Measurements from ENCODE around the gene BET1. TPM values are rescaled to one million over a fixed set of nuclear protein-coding genes. Genes with fewer than 3 reads are reported as not detected.

Gene BET1, protein sequence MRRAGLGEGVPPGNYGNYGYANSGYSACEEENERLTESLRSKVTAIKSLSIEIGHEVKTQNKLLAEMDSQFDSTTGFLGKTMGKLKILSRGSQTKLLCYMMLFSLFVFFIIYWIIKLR
- total RNA-seq (2021; fragmentation: NEBNext Ultra II Directional; extraction: Animal tissue kit (Norgen Biotek cat#: 25700)) (29.7 and 31.7 TPM in 2 replicates), polyA plus RNA-seq (2011; rRNA removed) (12.6 and 20.6 TPM in 2 replicates), polyA minus RNA-seq (2011; rRNA and poly(A)+ RNA removed) (7.0 and 7.2 TPM in 2 replicates)
- polyA plus RNA-seq (2011; cell fraction: cytosol; rRNA removed), result 26.0 TPM
- polyA plus RNA-seq (2011; cell fraction: nucleus; rRNA removed), result 9.0 TPM
- polyA plus RNA-seq (2012, experiment 1 of 2), result 16.6 to 21.6 TPM (median 19.9 TPM) in 4 replicates
- polyA plus RNA-seq (2012, experiment 2 of 2), result 7.4 TPM
- 27.3 TPM for polyA plus RNA-seq (2013, experiment 1 of 2)
- polyA plus RNA-seq (2013, experiment 2 of 2), result 26.0 TPM
- polyA minus RNA-seq (2011; cell fraction: cytosol; rRNA and poly(A)+ RNA removed), result 10.2 TPM
- polyA minus RNA-seq (2011; cell fraction: nucleus; rRNA and poly(A)+ RNA removed), result 8.7 TPM
- long read RNA-seq, experiment 1, transcript BET1-201 (4 exons, 1,504 nt), result major isoform, 39 of 53 reads
- long read RNA-seq, experiment 1, partial matches to known transcripts, result 3 of 53 reads
- long read RNA-seq, experiment 1, other reads (novel, unspliced or antisense), result 11 of 53 reads
- long read RNA-seq, experiment 2, transcript BET1-201 (4 exons, 1,504 nt), result major isoform, 57 of 68 reads
- long read RNA-seq, experiment 2, partial matches to known transcripts, result 0 of 68 reads
- long read RNA-seq, experiment 2, other reads (novel, unspliced or antisense), result 11 of 68 reads

GRCh38 chr7:94004024-94004951, at the start of gene BET1:
BET1 (minus strand) TSS chr7:94004355; CDS start chr7:94004216, 139 bp downstream.
- peak within 1 kb of the TSS; percentile 76 for H3K27ac ChIP-seq (ENCODE audit: low read depth, low read length)
- CTCF ChIA-PET (ENCODE audit: partially characterized antibody), result interaction anchor here (0.9 kb wide), 1 partner anchor 101 kb away, joined by 3 read pairs; no protein-coding TSS in a partner anchor
- peak; percentile 81 for TF ChIP-seq SP1 (IDR thresholded peaks at IDR 0.05; ENCODE audit: low read depth, low read length)
- TF ChIP-seq POU5F1 (IDR thresholded peaks at IDR 0.05; ENCODE audit: low read depth, low read length), result no peak
- TF ChIP-seq CREB1 (IDR thresholded peaks at IDR 0.05), result peak; percentile 99
- peak; percentile 62 for TF ChIP-seq YY1 (IDR thresholded peaks at IDR 0.05; ENCODE audit: low read depth, low read length)
- TF ChIP-seq, protein P1, sequence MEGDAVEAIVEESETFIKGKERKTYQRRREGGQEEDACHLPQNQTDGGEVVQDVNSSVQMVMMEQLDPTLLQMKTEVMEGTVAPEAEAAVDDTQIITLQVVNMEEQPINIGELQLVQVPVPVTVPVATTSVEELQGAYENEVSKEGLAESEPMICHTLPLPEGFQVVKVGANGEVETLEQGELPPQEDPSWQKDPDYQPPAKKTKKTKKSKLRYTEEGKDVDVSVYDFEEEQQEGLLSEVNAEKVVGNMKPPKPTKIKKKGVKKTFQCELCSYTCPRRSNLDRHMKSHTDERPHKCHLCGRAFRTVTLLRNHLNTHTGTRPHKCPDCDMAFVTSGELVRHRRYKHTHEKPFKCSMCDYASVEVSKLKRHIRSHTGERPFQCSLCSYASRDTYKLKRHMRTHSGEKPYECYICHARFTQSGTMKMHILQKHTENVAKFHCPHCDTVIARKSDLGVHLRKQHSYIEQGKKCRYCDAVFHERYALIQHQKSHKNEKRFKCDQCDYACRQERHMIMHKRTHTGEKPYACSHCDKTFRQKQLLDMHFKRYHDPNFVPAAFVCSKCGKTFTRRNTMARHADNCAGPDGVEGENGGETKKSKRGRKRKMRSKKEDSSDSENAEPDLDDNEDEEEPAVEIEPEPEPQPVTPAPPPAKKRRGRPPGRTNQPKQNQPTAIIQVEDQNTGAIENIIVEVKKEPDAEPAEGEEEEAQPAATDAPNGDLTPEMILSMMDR (IDR thresholded peaks at IDR 0.05; ENCODE audit: control extremely low read depth in 1 of 3, insufficient read depth in 1 of 3, low read depth in 1 of 3, low read length in 3 of 3), result peak in 1 of 3 experiments; percentile 1; a peak in 1 of 4 replicates

More at GRCh38 chr7:94004024-94004951, at the start of gene BET1:
- Histone ChIP-seq H4K8ac (ENCODE audit: extremely low read depth, insufficient read depth, low read length) (peak within 1 kb of the TSS; percentile 95; the same call in 1 of the 2 replicates), H2BK120ac (replicated peaks; ENCODE audit: low read depth, low read length) (no peak within 1 kb of the TSS), H3K14ac (ENCODE audit: insufficient read length) (no peak within 1 kb of the TSS), H2AFZ (ENCODE audit: low read length) (peak within 1 kb of the TSS; percentile 96), H3K56ac (replicated peaks; ENCODE audit: insufficient read length, low read depth, low read length) (peak within 1 kb of the TSS; percentile 62), H4K20me1 (replicated peaks in 1 of 2; ENCODE audit: control insufficient read depth in 1 of 2, insufficient read depth in 2 of 2, low read length in 2 of 2) (no peaks in the 10 kb centered on the region), H2BK12ac (ENCODE audit: low read depth, low read length) (no peak within 1 kb of the TSS; the same call in 1 of the 2 replicates), H2BK15ac (ENCODE audit: low read length) (no peak within 1 kb of the TSS), H3K4ac (replicated peaks; ENCODE audit: insufficient read length, low read depth, low read length) (peak within 1 kb of the TSS; percentile 81), H3K4me2 (ENCODE audit: insufficient read depth in 1 of 2, low read depth in 2 of 2, low read length in 2 of 2) (peak within 1 kb of the TSS; percentile 83 to 90), H3K79me1 (ENCODE audit: low read depth, low read length) (peaks cover 10% of the 10 kb centered on the region), H3K27me3 (replicated peaks in 1 of 4; ENCODE audit: control insufficient read depth in 3 of 4, extremely low read depth in 1 of 4, insufficient read depth in 3 of 4, low read length in 3 of 4) (no peaks in the 10 kb centered on the region), H4K5ac (ENCODE audit: insufficient read length, low read depth, low read length) (peak within 1 kb of the TSS; percentile 53), H4K91ac (replicated peaks; ENCODE audit: insufficient read length, low read length) (peak within 1 kb of the TSS; percentile 56), H3K23me2 (ENCODE audit: low read depth, low read length) (peaks cover 12% of the 10 kb centered on the region), H2BK20ac (ENCODE audit: low read length) (no peak within 1 kb of the TSS), H2AK5ac (ENCODE audit: low read depth, low read length) (peak within 1 kb of the TSS; percentile 19; the same call in 1 of the 2 replicates), H3K4me1 (replicated peaks in 1 of 4; ENCODE audit: control insufficient read depth in 3 of 4, insufficient read depth in 4 of 4, low read length in 3 of 4) (peaks cover 0 to 3% (median 1%) of the 10 kb centered on the region in 4 experiments; a peak in 2 of 7 replicates), H3K9me3 (ENCODE audit: insufficient read depth in 2 of 2, low read depth in 1 of 2, low read length in 1 of 2) (no peaks in the 10 kb centered on the region), H3K36me3 (ENCODE audit: control insufficient read depth in 2 of 4, insufficient read depth in 4 of 4, low read length in 3 of 4) (no peaks in the 10 kb centered on the region), H3K9ac (replicated peaks in 1 of 4; ENCODE audit: extremely low read depth in 1 of 4, low read depth in 3 of 4, low read length in 3 of 4) (peak within 1 kb of the TSS; percentile 84 to 98 (median 90)), H3K23ac (ENCODE audit: insufficient read length) (no peak within 1 kb of the TSS), H3K4me3 (ENCODE audit: extremely low read depth in 1 of 4, insufficient read depth in 2 of 4, low read depth in 3 of 4, low read length in 4 of 4) (peak within 1 kb of the TSS; percentile 88 to 93 (median 93)), H3K18ac (ENCODE audit: extremely low read depth, low read length) (peak within 1 kb of the TSS; percentile 71), H2BK5ac (ENCODE audit: low read depth, low read length) (peak within 1 kb of the TSS; percentile 83), H3K79me2 (ENCODE audit: control insufficient read depth in 1 of 2, insufficient read depth in 2 of 2, low read length in 2 of 2) (peaks cover 7 to 37% of the 10 kb centered on the region in 2 experiments)
- WGBS, 2 experiments (ENCODE audit: extremely low coverage in 1 of 2, insufficient coverage in 1 of 2, insufficient read length in 1 of 2, insufficient replicate concordance in 2 of 2, low coverage in 1 of 2, low lambda C conversion rate in 2 of 2, missing lambda C conversion rate in 1 of 2), result 2% methylated on average over 47 of the region's 47 CpGs; no CpG with 5 or more reads in 1 of the 2 experiments
- DNase-seq (ENCODE audit: low read depth in 1 of 2, low spot score in 2 of 2), result peak; percentile 77 to 93
- peak; percentile 96 for FAIRE-seq
- POLR2A ChIA-PET (ENCODE audit: partially characterized antibody), result no interaction called here
